Fibroblast of the aortic adventitia (primary cell): ENCODE measurements around the gene IDH3B. TPM values are rescaled to one million over a fixed set of nuclear protein-coding genes. Genes with fewer than 3 reads are reported as not detected.

Source experiments
- DNase-seq: peaks from one replicate; pipeline ENCODE4 v3.0.0-alpha.2; 2010; ENCODE audit warnings: low read depth
- H3K4me3 ChIP-seq: 2 replicates; pipeline ENCODE4 v1.5.1; 2011; ENCODE audit warnings: low read depth, mild to moderate bottlenecking, control low read depth, low read length, moderate library complexity
- CTCF ChIP-seq: IDR thresholded peaks from 2 replicates; pipeline ENCODE4 v1.5.1; 2011; ENCODE audit warnings: mild to moderate bottlenecking, low read length, control low read depth, inconsistent platforms; ENCODE audit not compliant: insufficient read depth
- total RNA-seq: library from RNA; depleted of rRNA; stranded (reverse); fragments of >200 nt; gene quantifications from 2 replicates; pipeline ENCODE4 v1.2.3, GENCODE V29; 2012; ENCODE audit warnings: low replicate concordance

IDH3B gene
- total RNA-seq, 1 donor = 64.3 TPM

- H3K4me3 ChIP-seq = no peak overlapping the region
- no peak for TF ChIP-seq CTCF
- DNase-seq = no peak
Observed at GRCh38 chr20:2672446-2672845, 8.4 kb upstream of the IDH3B start.

- peak; percentile 12 for TF ChIP-seq CTCF
- DNase-seq = no peak
Observed at GRCh38 chr20:2671977-2672376, 8.0 kb upstream of the IDH3B start.

GRCh38 chr20:2663364-2663886, 591 bp downstream of the IDH3B start:
- H3K4me3 ChIP-seq = peak overlapping the region; percentile 100
- no peak for DNase-seq
- no peak for TF ChIP-seq CTCF

More at GRCh38 chr20:2671977-2672376, 8.0 kb upstream of the IDH3B start:
- no peak overlapping the region for H3K4me3 ChIP-seq

GRCh38 chr20:2659547-2659946, 4.5 kb downstream of the IDH3B start:
- H3K4me3 ChIP-seq = no peak overlapping the region
- DNase-seq = no peak
- no peak for TF ChIP-seq CTCF

- TF ChIP-seq CTCF = no peak
- DNase-seq = no peak
- H3K4me3 ChIP-seq = no peak overlapping the region
Observed at GRCh38 chr20:2658414-2659354, 5.3 kb downstream of the IDH3B start.

- no peak overlapping the region for H3K4me3 ChIP-seq
- no peak for DNase-seq
- no peak for TF ChIP-seq CTCF
Observed at GRCh38 chr20:2657674-2658073, 6.3 kb downstream of the IDH3B start.
